Sigmoid colon (tissue), 7 donors: Measurements from ENCODE around the gene ETNPPL. TPM values are rescaled to one million over a fixed set of nuclear protein-coding genes. Genes with fewer than 3 reads are reported as not detected.

Source experiments
- DNase-seq: peaks from one replicate; pipeline ENCODE4 v3.0.0-alpha.2; 2019
- H3K27ac ChIP-seq, 4 donors: fragments of 200-600 bp; sonication (generic); one replicate each; pipeline ENCODE4 v1.5.1; 2016 to 2019; ENCODE audit warnings: mild to moderate bottlenecking in 1 of 4
- H3K27me3 ChIP-seq, 3 donors: fragments of 200-600 bp; sonication (generic); one replicate each; pipeline ENCODE4 v1.5.1; 2019; ENCODE audit warnings: mild to moderate bottlenecking in 1 of 3
- H3K36me3 ChIP-seq, 4 donors: fragments of 200-600 bp; sonication (generic); one replicate each; pipeline ENCODE4 v1.5.1; 2016 to 2019
- H3K4me1 ChIP-seq, 4 donors: fragments of 200-600 bp; sonication (generic); one replicate each; pipeline ENCODE4 v1.5.1; 2017 to 2019
- H3K4me3 ChIP-seq, 4 donors: fragments of 200-600 bp; sonication (generic); one replicate each; pipeline ENCODE4 v1.5.1; 2017 to 2019; ENCODE audit warnings: mild to moderate bottlenecking in 2 of 4, moderate library complexity in 1 of 4
- H3K9me3 ChIP-seq, 4 donors: fragments of 200-600 bp in 3 of 4; sonication (generic) in 3 of 4; one replicate each; pipeline versions ENCODE4 v1.5.1 to v1.6.1; 2013 to 2019
- CTCF ChIP-seq, 4 experiments: fragments of 450-650 bp in 3 of 4; fragments of 200-600 bp in 1 of 4; IDR thresholded peaks; one replicate each; pipeline ENCODE4 v1.5.1; 2016 to 2019; ENCODE audit warnings: antibody characterized with exemption in 4 of 4, mild to moderate bottlenecking in 3 of 4, moderate library complexity in 2 of 4
- EP300 ChIP-seq, 4 donors: sonication (generic); formaldehyde crosslinking; IDR thresholded peaks; one replicate each; pipeline ENCODE4 v1.6.1; 2017; ENCODE audit warnings: antibody characterized with exemption in 4 of 4
- POLR2A ChIP-seq, 2 donors: fragments of 450-650 bp; IDR thresholded peaks; one replicate each; pipeline ENCODE4 v1.6.1; 2016; ENCODE audit warnings: antibody characterized with exemption in 2 of 2, mild to moderate bottlenecking in 2 of 2, moderate library complexity in 2 of 2
- POLR2AphosphoS5 ChIP-seq, 4 donors: sonication (generic); formaldehyde crosslinking; IDR thresholded peaks; one replicate each; pipeline ENCODE4 v1.6.1; 2017; ENCODE audit warnings: antibody characterized with exemption in 4 of 4
- WGBS, 2 donors: extraction: QIAGEN DNeasy Blood & Tissue Kit; methylation state at CpG; one replicate each; pipeline ENCODE4 v1.1.7; 2013; 5-methylcytosine and 5-hydroxymethylcytosine counted together
- intact Hi-C: fragments of 100-400 bp; cut with DNase I; formaldehyde crosslinking; loops from one replicate; pipeline ENCODE4 v1.15.1; 2023
- polyA plus RNA-seq, 3 donors: library from polyadenylated mRNA; stranded (reverse); fragments of 200-250 nt; gene quantifications; one replicate each; pipeline ENCODE4 v1.2.3, GENCODE V29; 2013
- total RNA-seq, 4 donors: library from RNA; depleted of rRNA; stranded (reverse); fragments of >200 nt; gene quantifications; one replicate each; pipeline ENCODE4 v1.1.0, GENCODE V29; 2016
- donor health status: healthy with polysubstance abuse.
- donor health status: Bipolar disorder and iron deficiency.
- donor health status: healthy.

The ETNPPL gene
- total and polyA plus RNA-seq, 7 donors = 0.36 TPM; not detected in 6

- no peak overlapping the region for H3K27ac ChIP-seq
- H3K27me3 ChIP-seq = no peaks in the 10 kb centered on the region
- no peak for TF ChIP-seq POLR2AphosphoS5 (IDR thresholded peaks at IDR 0.05)
- TF ChIP-seq EP300 (IDR thresholded peaks at IDR 0.05) = no peak
- TF ChIP-seq CTCF (IDR thresholded peaks at IDR 0.05) = no peak
- TF ChIP-seq POLR2A (IDR thresholded peaks at IDR 0.05) = no peak
- no peaks in the 10 kb centered on the region for H3K36me3 ChIP-seq
- 93 to 97% methylated on average over 9 of the region's 9 CpGs for WGBS, 2 donors
- intact Hi-C loops = no loop called here
- H3K4me3 ChIP-seq = no peak overlapping the region
- no peaks in the 10 kb centered on the region for H3K4me1 ChIP-seq
- no peak for DNase-seq
- H3K9me3 ChIP-seq = no peaks in the 10 kb centered on the region
Measured at GRCh38 chr4:108788731-108789130, 25.9 kb upstream of the ETNPPL start.

GRCh38 chr4:108787724-108788123 lies 24.9 kb upstream of the ETNPPL start:
- no peak for DNase-seq
- intact Hi-C loops = no loop called here
- H3K36me3 ChIP-seq = no peaks in the 10 kb centered on the region
- H3K27ac ChIP-seq = no peak overlapping the region
- H3K4me1 ChIP-seq = no peaks in the 10 kb centered on the region
- no peaks in the 10 kb centered on the region for H3K9me3 ChIP-seq
- H3K4me3 ChIP-seq = no peak overlapping the region
- TF ChIP-seq CTCF (IDR thresholded peaks at IDR 0.05) (no peak), POLR2AphosphoS5 (IDR thresholded peaks at IDR 0.05) (no peak), EP300 (IDR thresholded peaks at IDR 0.05) (no peak), POLR2A (IDR thresholded peaks at IDR 0.05) (no peak)
- 95 to 96% methylated on average over 16 of the region's 16 CpGs for WGBS, 2 donors
- H3K27me3 ChIP-seq = no peaks in the 10 kb centered on the region

GRCh38 chr4:108787106-108787505 lies 24.3 kb upstream of the ETNPPL start:
- Histone ChIP-seq H3K36me3 (no peaks in the 10 kb centered on the region), H3K27ac (no peak overlapping the region), H3K4me1 (no peaks in the 10 kb centered on the region), H3K9me3 (no peaks in the 10 kb centered on the region), H3K4me3 (no peak overlapping the region), H3K27me3 (no peaks in the 10 kb centered on the region)
- no peak for DNase-seq
- 91 to 92% methylated on average over 14 of the region's 14 CpGs for whole genome bisulfite sequencing, 2 donors
- intact Hi-C loops = no loop called here
- TF ChIP-seq POLR2A (IDR thresholded peaks at IDR 0.05) (no peak), EP300 (IDR thresholded peaks at IDR 0.05) (no peak), POLR2AphosphoS5 (IDR thresholded peaks at IDR 0.05) (no peak), CTCF (IDR thresholded peaks at IDR 0.05) (no peak)

- 78 to 86% methylated on average over 8 of the region's 8 CpGs for WGBS, 2 donors
- no peaks in the 10 kb centered on the region for H3K27me3 ChIP-seq
- no peak overlapping the region for H3K4me3 ChIP-seq
- no peak overlapping the region for H3K27ac ChIP-seq
- intact Hi-C loops = no loop called here
- DNase-seq = no peak
- no peaks in the 10 kb centered on the region for H3K36me3 ChIP-seq
- no peaks in the 10 kb centered on the region for H3K4me1 ChIP-seq
- no peak for TF ChIP-seq POLR2A (IDR thresholded peaks at IDR 0.05)
- no peak for TF ChIP-seq CTCF (IDR thresholded peaks at IDR 0.05)
- no peak for TF ChIP-seq POLR2AphosphoS5 (IDR thresholded peaks at IDR 0.05)
- no peak for TF ChIP-seq EP300 (IDR thresholded peaks at IDR 0.05)
- H3K9me3 ChIP-seq = no peaks in the 10 kb centered on the region
Measured at GRCh38 chr4:108786351-108786750, 23.5 kb upstream of the ETNPPL start.
